ENCODE results near the gene MAP2K7.
A peak's percentile ranks its signal among the peaks of the same experiment; 100 is the strongest.

The MAP2K7 gene

GRCh38 chr19:7868326-7868670 is 35.4 kb upstream of the MAP2K7 start:
- H3K9ac ChIP-seq (ENCODE audit: low read depth, low read length), result no peak overlapping the region
- H3K4me3 ChIP-seq (ENCODE audit: low read depth, low read length), result peak overlapping the region; percentile 37; the same call in 1 of the 2 replicates
- no peaks in the 10 kb centered on the region for H3K9me3 ChIP-seq (ENCODE audit: control insufficient read depth, insufficient read depth, low read length)
- H3K4me1 ChIP-seq (ENCODE audit: control insufficient read depth, insufficient read depth, low read length), result peaks cover 17% of the 10 kb centered on the region; the same call in 1 of the 2 replicates
- H3K27me3 ChIP-seq (ENCODE audit: control insufficient read depth, insufficient read depth, low read length), result peaks cover 42% of the 10 kb centered on the region
- H3K27ac ChIP-seq (ENCODE audit: low read depth, low read length), result no peak overlapping the region
- H3K36me3 ChIP-seq (ENCODE audit: control insufficient read depth, insufficient read depth, low read length), result no peaks in the 10 kb centered on the region

GRCh38 chr19:7868671-7869452 is 34.8 kb upstream of the MAP2K7 start:
- Histone ChIP-seq H3K27ac (ENCODE audit: low read depth, low read length) (no peak overlapping the region), H3K4me1 (ENCODE audit: control insufficient read depth, insufficient read depth, low read length) (peaks cover 15% of the 10 kb centered on the region; the same call in 1 of the 2 replicates), H3K9ac (ENCODE audit: low read depth, low read length) (no peak overlapping the region; the same call in 1 of the 2 replicates), H3K9me3 (ENCODE audit: control insufficient read depth, insufficient read depth, low read length) (no peaks in the 10 kb centered on the region), H3K4me3 (ENCODE audit: low read depth, low read length) (peak overlapping the region; percentile 64), H3K36me3 (ENCODE audit: control insufficient read depth, insufficient read depth, low read length) (no peaks in the 10 kb centered on the region), H3K27me3 (ENCODE audit: control insufficient read depth, insufficient read depth, low read length) (peaks cover 40% of the 10 kb centered on the region)

- H3K9me3 ChIP-seq (ENCODE audit: control insufficient read depth, insufficient read depth, low read length), result no peaks in the 10 kb centered on the region
- H3K4me3 ChIP-seq (ENCODE audit: low read depth, low read length), result peak overlapping the region; percentile 64; the same call in 1 of the 2 replicates
- peaks cover 35% of the 10 kb centered on the region for H3K27me3 ChIP-seq (ENCODE audit: control insufficient read depth, insufficient read depth, low read length)
- no peaks in the 10 kb centered on the region for H3K36me3 ChIP-seq (ENCODE audit: control insufficient read depth, insufficient read depth, low read length)
- no peak overlapping the region for H3K27ac ChIP-seq (ENCODE audit: low read depth, low read length)
- H3K9ac ChIP-seq (ENCODE audit: low read depth, low read length), result no peak overlapping the region; the same call in 1 of the 2 replicates
- H3K4me1 ChIP-seq (ENCODE audit: control insufficient read depth, insufficient read depth, low read length), result peaks cover 15% of the 10 kb centered on the region; the same call in 1 of the 2 replicates
Measured at GRCh38 chr19:7869453-7869909, 34.2 kb upstream of the MAP2K7 start.

GRCh38 chr19:7869910-7870511 is 33.7 kb upstream of the MAP2K7 start:
- H3K27ac ChIP-seq (ENCODE audit: low read depth, low read length), result no peak overlapping the region
- H3K9ac ChIP-seq (ENCODE audit: low read depth, low read length), result no peak overlapping the region
- peaks cover 30% of the 10 kb centered on the region for H3K27me3 ChIP-seq (ENCODE audit: control insufficient read depth, insufficient read depth, low read length)
- peak overlapping the region; percentile 64; the same call in 1 of the 2 replicates for H3K4me3 ChIP-seq (ENCODE audit: low read depth, low read length)
- H3K4me1 ChIP-seq (ENCODE audit: control insufficient read depth, insufficient read depth, low read length), result peaks cover 13% of the 10 kb centered on the region; the same call in 1 of the 2 replicates
- no peaks in the 10 kb centered on the region for H3K9me3 ChIP-seq (ENCODE audit: control insufficient read depth, insufficient read depth, low read length)
- H3K36me3 ChIP-seq (ENCODE audit: control insufficient read depth, insufficient read depth, low read length), result no peaks in the 10 kb centered on the region

- Histone ChIP-seq H3K27me3 (ENCODE audit: control insufficient read depth, insufficient read depth, low read length) (peaks cover 23% of the 10 kb centered on the region), H3K36me3 (ENCODE audit: control insufficient read depth, insufficient read depth, low read length) (no peaks in the 10 kb centered on the region), H3K9ac (ENCODE audit: low read depth, low read length) (peak overlapping the region; percentile 44; the same call in 1 of the 2 replicates), H3K27ac (ENCODE audit: low read depth, low read length) (peak overlapping the region; percentile 82), H3K4me3 (ENCODE audit: low read depth, low read length) (no peak overlapping the region), H3K9me3 (ENCODE audit: control insufficient read depth, insufficient read depth, low read length) (no peaks in the 10 kb centered on the region), H3K4me1 (ENCODE audit: control insufficient read depth, insufficient read depth, low read length) (peaks cover 10% of the 10 kb centered on the region; the same call in 1 of the 2 replicates)
Measured at GRCh38 chr19:7870571-7871436, 32.9 kb upstream of the MAP2K7 start.

GRCh38 chr19:7871437-7872305 is 32.0 kb upstream of the MAP2K7 start:
- H3K9ac ChIP-seq (ENCODE audit: low read depth, low read length), result no peak overlapping the region

GRCh38 chr19:7872306-7873204 is 31.1 kb upstream of the MAP2K7 start:
- H3K9me3 ChIP-seq (ENCODE audit: control insufficient read depth, insufficient read depth, low read length), result no peaks in the 10 kb centered on the region
- H3K4me3 ChIP-seq (ENCODE audit: low read depth, low read length), result peak overlapping the region; percentile 90; the same call in 1 of the 2 replicates
- no peaks in the 10 kb centered on the region for H3K36me3 ChIP-seq (ENCODE audit: control insufficient read depth, insufficient read depth, low read length)
- no peak overlapping the region for H3K27ac ChIP-seq (ENCODE audit: low read depth, low read length)
- H3K27me3 ChIP-seq (ENCODE audit: control insufficient read depth, insufficient read depth, low read length), result peaks cover 11% of the 10 kb centered on the region
- no peak overlapping the region for H3K9ac ChIP-seq (ENCODE audit: low read depth, low read length)
- H3K4me1 ChIP-seq (ENCODE audit: control insufficient read depth, insufficient read depth, low read length), result peaks cover 10% of the 10 kb centered on the region; the same call in 1 of the 2 replicates

More at GRCh38 chr19:7871437-7872305, 32.0 kb upstream of the MAP2K7 start:
- H3K9me3 ChIP-seq (ENCODE audit: control insufficient read depth, insufficient read depth, low read length), result no peaks in the 10 kb centered on the region
- H3K4me1 ChIP-seq (ENCODE audit: control insufficient read depth, insufficient read depth, low read length), result peaks cover 10% of the 10 kb centered on the region; the same call in 1 of the 2 replicates
- H3K27ac ChIP-seq (ENCODE audit: low read depth, low read length), result peak overlapping the region; percentile 82
- peaks cover 19% of the 10 kb centered on the region for H3K27me3 ChIP-seq (ENCODE audit: control insufficient read depth, insufficient read depth, low read length)
- H3K36me3 ChIP-seq (ENCODE audit: control insufficient read depth, insufficient read depth, low read length), result no peaks in the 10 kb centered on the region
- H3K4me3 ChIP-seq (ENCODE audit: low read depth, low read length), result peak overlapping the region; percentile 40; the same call in 1 of the 2 replicates

GRCh38 chr19:7873304-7874075 is 30.2 kb upstream of the MAP2K7 start:
- H3K4me3 ChIP-seq (ENCODE audit: low read depth, low read length), result peak overlapping the region; percentile 90
- H3K4me1 ChIP-seq (ENCODE audit: control insufficient read depth, insufficient read depth, low read length), result peaks cover 10% of the 10 kb centered on the region; the same call in 1 of the 2 replicates
- peak overlapping the region; percentile 47 for H3K27ac ChIP-seq (ENCODE audit: low read depth, low read length)
- no peaks in the 10 kb centered on the region for H3K9me3 ChIP-seq (ENCODE audit: control insufficient read depth, insufficient read depth, low read length)
- H3K9ac ChIP-seq (ENCODE audit: low read depth, low read length), result peak overlapping the region; percentile 44; the same call in 1 of the 2 replicates
- peaks cover 9% of the 10 kb centered on the region for H3K27me3 ChIP-seq (ENCODE audit: control insufficient read depth, insufficient read depth, low read length)
- H3K36me3 ChIP-seq (ENCODE audit: control insufficient read depth, insufficient read depth, low read length), result no peaks in the 10 kb centered on the region
